Measurements from ENCODE around the gene UBXN4.

UBXN4 gene

GRCh38 chr2:135796606-135797005 lies 55.0 kb downstream of the UBXN4 start:
- H3K36me3 ChIP-seq: no peaks in the 10 kb centered on the region
- TF ChIP-seq CTCF (IDR thresholded peaks at IDR 0.05; ENCODE audit: low read depth, low read length): no peak
- H3K4me1 ChIP-seq: no peaks in the 10 kb centered on the region
- no peaks in the 10 kb centered on the region for H3K9me3 ChIP-seq
- H3K4me3 ChIP-seq (ENCODE audit: low read depth, low read length): no peak overlapping the region
- no peaks in the 10 kb centered on the region for H3K27me3 ChIP-seq
- DNase-seq: no peak

GRCh38 chr2:135797497-135798274 lies 56.0 kb downstream of the UBXN4 start:
- H3K4me3 ChIP-seq (ENCODE audit: low read depth, low read length): no peak overlapping the region
- no peaks in the 10 kb centered on the region for H3K4me1 ChIP-seq
- no peaks in the 10 kb centered on the region for H3K27me3 ChIP-seq
- H3K9me3 ChIP-seq: no peaks in the 10 kb centered on the region
- TF ChIP-seq CTCF (IDR thresholded peaks at IDR 0.05; ENCODE audit: low read depth, low read length): peak; percentile 76
- no peaks in the 10 kb centered on the region for H3K36me3 ChIP-seq
- DNase-seq: peak; percentile 69

- no peaks in the 10 kb centered on the region for H3K27me3 ChIP-seq
- DNase-seq: no peak
- no peaks in the 10 kb centered on the region for H3K4me1 ChIP-seq
- TF ChIP-seq CTCF (IDR thresholded peaks at IDR 0.05; ENCODE audit: low read depth, low read length): no peak
- no peaks in the 10 kb centered on the region for H3K9me3 ChIP-seq
- H3K36me3 ChIP-seq: no peaks in the 10 kb centered on the region
- H3K4me3 ChIP-seq (ENCODE audit: low read depth, low read length): no peak overlapping the region
Measured at GRCh38 chr2:135798275-135798705, 56.6 kb downstream of the UBXN4 start.

GRCh38 chr2:135798762-135799161 lies 57.1 kb downstream of the UBXN4 start:
- TF ChIP-seq CTCF (IDR thresholded peaks at IDR 0.05; ENCODE audit: low read depth, low read length): no peak; the same call in 1 of the 2 replicates
- Histone ChIP-seq H3K4me3 (ENCODE audit: low read depth, low read length) (no peak overlapping the region), H3K9me3 (no peaks in the 10 kb centered on the region), H3K36me3 (no peaks in the 10 kb centered on the region), H3K27me3 (no peaks in the 10 kb centered on the region), H3K4me1 (no peaks in the 10 kb centered on the region)
- no peak for DNase-seq

GRCh38 chr2:135799738-135800137 lies 58.1 kb downstream of the UBXN4 start:
- no peaks in the 10 kb centered on the region for H3K36me3 ChIP-seq

More at GRCh38 chr2:135799738-135800137, 58.1 kb downstream of the UBXN4 start:
- H3K4me3 ChIP-seq (ENCODE audit: low read depth, low read length): no peak overlapping the region
- TF ChIP-seq CTCF (IDR thresholded peaks at IDR 0.05; ENCODE audit: low read depth, low read length): no peak
- H3K27me3 ChIP-seq: no peaks in the 10 kb centered on the region
- no peaks in the 10 kb centered on the region for H3K4me1 ChIP-seq
- H3K9me3 ChIP-seq: no peaks in the 10 kb centered on the region
- DNase-seq: no peak

Data from BE2C (cell line).